Endodermal cell (in vitro differentiated cells): ENCODE measurements around the gene CCNJL. TPM values are rescaled to one million over a fixed set of nuclear protein-coding genes. Genes with fewer than 3 reads are reported as not detected.
"Not testable (repeated sequence)": the region's sequence is repeated elsewhere in the genome, so short reads cannot be mapped to it uniquely, and the experiment has no call there.

Experiments used
- DNase-seq: peaks from one replicate; pipeline ENCODE4 v3.0.0-alpha.2; 2017
- H3K27ac ChIP-seq: 2 replicates; pipeline ENCODE4 v1.5.1; 2013; ENCODE audit warnings: mild to moderate bottlenecking, low read depth, low read length, moderate library complexity
- H3K27me3 ChIP-seq: 2 replicates; pipeline ENCODE4 v1.6.1; 2013; ENCODE audit warnings: mild to moderate bottlenecking, low read length, moderate library complexity; ENCODE audit not compliant: insufficient read depth, control insufficient read depth, poor library complexity, severe bottlenecking
- H3K36me3 ChIP-seq: 2 replicates; pipeline ENCODE4 v1.7.0; 2013; ENCODE audit warnings: mild to moderate bottlenecking, low read length, moderate library complexity; ENCODE audit not compliant: control insufficient read depth, insufficient read depth
- H3K4me1 ChIP-seq: one replicate; pipeline ENCODE4 v1.7.0; 2013; ENCODE audit warnings: low read length; ENCODE audit not compliant: control insufficient read depth, insufficient read depth
- H3K4me3 ChIP-seq: 2 replicates; pipeline ENCODE4 v1.5.1; 2013; ENCODE audit warnings: mild to moderate bottlenecking, low read length, moderate library complexity
- H3K9ac ChIP-seq: 2 replicates; pipeline ENCODE4 v1.6.1; 2013; ENCODE audit warnings: mild to moderate bottlenecking, low read length, moderate library complexity; ENCODE audit not compliant: poor library complexity, severe bottlenecking; ENCODE audit errors: extremely low read depth
- H3K9me3 ChIP-seq: 2 replicates; pipeline ENCODE4 v1.6.1; 2013; ENCODE audit warnings: mild to moderate bottlenecking, low read length, moderate library complexity; ENCODE audit not compliant: control insufficient read depth
- H3K27ac Mint-ChIP-seq: 2 replicates; pipeline ENCODE4 v1.8.0; 2020; ENCODE audit warnings: mixed read lengths
- H3K27me3 Mint-ChIP-seq: 2 replicates; pipeline ENCODE4 v1.8.0; 2021; ENCODE audit warnings: mild to moderate bottlenecking, mixed read lengths; ENCODE audit not compliant: insufficient read depth
- H3K36me3 Mint-ChIP-seq: 2 replicates; pipeline ENCODE4 v1.8.0; 2020; ENCODE audit warnings: low read depth, mixed read lengths
- H3K4me1 Mint-ChIP-seq: 2 replicates; pipeline ENCODE4 v1.8.0; 2020; ENCODE audit warnings: mixed read lengths
- H3K4me3 Mint-ChIP-seq: 2 replicates; pipeline ENCODE4 v1.8.0; 2020; ENCODE audit warnings: mild to moderate bottlenecking, moderate library complexity, mixed read lengths
- H3K9me3 Mint-ChIP-seq: 2 replicates; pipeline ENCODE4 v1.8.0; 2020; ENCODE audit warnings: mild to moderate bottlenecking, mixed read lengths
- CTCF ChIP-seq: fragments of 200-600 bp; sonication (generic); conservative IDR thresholded peaks from 2 replicates; pipeline ENCODE4 v1.5.0; 2021; ENCODE audit warnings: antibody characterized with exemption, mild to moderate bottlenecking
- WGBS, 2 experiments: methylation state at CpG; one replicate each; pipeline versions ENCODE4 v1.1.5 to v1.1.7; 2013; ENCODE audit warnings: missing lambda C conversion rate in 2 of 2, mixed read lengths in 1 of 2; ENCODE audit not compliant: insufficient coverage in 1 of 2, insufficient read length in 1 of 2; 5-methylcytosine and 5-hydroxymethylcytosine counted together
- total RNA-seq, 2 donors: library from RNA; stranded (reverse); fragmentation: NEBNext Ultra II Directional in 1 of 2; extraction: Animal tissue kit (Norgen Biotek cat#: 25700) in 1 of 2; gene quantifications; 2 replicates in 1 of 2; 3 replicates in 1 of 2; pipeline ENCODE4 v1.2.1, GENCODE V29; 2021

The CCNJL gene
- total RNA-seq, 2 donors from 2014 or later = 14.1 to 18.7 TPM

GRCh38 chr5:160342413-160342941 lies 30.1 kb upstream of the CCNJL start:
- Mint-ChIP-seq H3K36me3 (no peaks in the 10 kb centered on the region), H3K4me3 (no peak overlapping the region), H3K9me3 (no peaks in the 10 kb centered on the region), H3K27ac (no peak overlapping the region), H3K27me3 (no peaks in the 10 kb centered on the region), H3K4me1 (peaks cover 7% of the 10 kb centered on the region)
- no peak for TF ChIP-seq CTCF
- no peak for DNase-seq
- H3K4me3 ChIP-seq = no peak overlapping the region
- H3K4me1 ChIP-seq = peaks cover 4% of the 10 kb centered on the region
- no peaks in the 10 kb centered on the region for H3K36me3 ChIP-seq
- no peak overlapping the region for H3K27ac ChIP-seq
- no peaks in the 10 kb centered on the region for H3K27me3 ChIP-seq
- H3K9me3 ChIP-seq = no peaks in the 10 kb centered on the region
- H3K9ac ChIP-seq = no peak overlapping the region
- WGBS, 2 experiments = 93 to 97% methylated on average over 3 to 4 of the region's 4 CpGs

DNA sequence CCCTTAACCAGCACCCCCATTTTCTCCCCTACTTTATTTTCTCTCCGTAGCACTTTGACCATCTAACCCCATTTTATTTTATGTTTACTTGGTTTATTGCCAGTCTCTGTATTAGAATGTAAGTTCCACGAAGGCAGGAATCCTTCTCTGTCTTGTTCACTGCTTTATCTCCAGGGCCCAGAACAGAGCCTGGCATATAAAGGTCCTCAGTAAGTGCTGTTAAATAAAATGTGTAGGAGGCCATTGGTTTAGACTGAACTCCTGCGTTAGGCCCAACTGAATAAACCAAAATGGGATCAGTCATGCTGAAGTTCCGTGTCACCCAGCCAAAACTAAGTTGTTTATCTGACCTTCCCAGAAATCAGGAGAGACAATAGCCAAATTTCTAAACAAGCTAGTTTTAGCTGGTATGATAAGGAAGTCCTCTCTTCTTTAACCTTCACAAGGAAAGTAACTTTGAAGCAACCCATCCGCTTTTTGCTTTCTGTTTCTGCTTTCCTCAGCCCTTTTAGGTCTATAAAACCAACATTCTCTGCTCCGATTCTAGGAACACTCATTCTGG lies 29.0 kb upstream of the CCNJL start:
- H3K27me3 Mint-ChIP-seq = no peaks in the 10 kb centered on the region
- H3K9me3 Mint-ChIP-seq = no peaks in the 10 kb centered on the region
- TF ChIP-seq CTCF = no peak
- no peak overlapping the region for H3K27ac Mint-ChIP-seq
- Histone ChIP-seq H3K27ac (no peak overlapping the region), H3K4me1 (peaks cover 4% of the 10 kb centered on the region), H3K9ac (no peak overlapping the region), H3K27me3 (no peaks in the 10 kb centered on the region), H3K9me3 (no peaks in the 10 kb centered on the region), H3K36me3 (no peaks in the 10 kb centered on the region), H3K4me3 (no peak overlapping the region)
- no peak for DNase-seq
- H3K4me3 Mint-ChIP-seq = no peak overlapping the region
- H3K4me1 Mint-ChIP-seq = peaks cover 7% of the 10 kb centered on the region
- H3K36me3 Mint-ChIP-seq = no peaks in the 10 kb centered on the region
- WGBS, 2 experiments = 77 to 88% methylated on average over 4 to 6 of the region's 6 CpGs

DNA sequence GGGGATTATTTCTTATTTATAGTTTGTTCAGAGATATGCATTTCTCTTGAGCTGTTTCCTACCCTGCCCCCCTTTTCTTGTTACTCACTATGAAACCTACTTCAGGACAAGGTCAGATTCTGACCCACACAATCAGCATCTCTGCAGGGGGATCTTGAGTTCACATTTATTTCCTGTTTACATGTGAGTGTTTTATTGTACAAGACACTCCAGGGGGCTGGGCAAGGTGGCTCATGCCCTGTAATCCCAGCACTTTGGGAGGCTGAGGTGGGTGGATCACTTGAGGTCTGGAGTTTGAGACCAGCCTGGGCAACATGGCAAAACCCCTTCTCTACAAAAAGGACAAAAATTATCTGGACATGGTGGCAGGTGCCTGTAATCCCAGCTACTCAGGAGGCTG lies 28.1 kb upstream of the CCNJL start:
- H3K36me3 Mint-ChIP-seq, H3K27me3 Mint-ChIP-seq, H3K9ac ChIP-seq, H3K4me3 ChIP-seq, H3K9me3 ChIP-seq, H3K36me3 ChIP-seq, H3K4me1 Mint-ChIP-seq, H3K4me3 Mint-ChIP-seq, DNase-seq, H3K4me1 ChIP-seq, H3K27ac ChIP-seq, H3K9me3 Mint-ChIP-seq, H3K27ac Mint-ChIP-seq, H3K27me3 ChIP-seq: not testable (repeated sequence)
